Large intestine (tissue), 3 donors: ENCODE results near the gene HEG1. TPM values are rescaled to one million over a fixed set of nuclear protein-coding genes. Genes with fewer than 3 reads are reported as not detected.

Source experiments
- DNase-seq, 2 donors: peaks; one replicate each; pipeline versions ENCODE4 v3.0.0 to v3.0.0-alpha.2; 2013
- H3K27ac ChIP-seq: one replicate; pipeline ENCODE4 v1.5.1; 2013; ENCODE audit warnings: low read length
- H3K27me3 ChIP-seq: 2 replicates; pipeline ENCODE4 v1.6.1; 2013; ENCODE audit warnings: low read length; ENCODE audit not compliant: control insufficient read depth, insufficient read depth
- H3K36me3 ChIP-seq: 2 replicates; pipeline ENCODE4 v1.6.1; 2013; ENCODE audit warnings: low read length; ENCODE audit not compliant: control insufficient read depth, insufficient read depth
- H3K4me1 ChIP-seq: one replicate; pipeline ENCODE4 v1.6.1; 2013; ENCODE audit warnings: low read length; ENCODE audit not compliant: control insufficient read depth, insufficient read depth
- H3K4me3 ChIP-seq: one replicate; pipeline ENCODE4 v1.5.1; 2013; ENCODE audit warnings: low read length
- H3K9me3 ChIP-seq: one replicate; pipeline ENCODE4 v1.6.1; 2013; ENCODE audit warnings: mild to moderate bottlenecking, low read depth, low read length, moderate library complexity; ENCODE audit not compliant: control insufficient read depth
- WGBS: methylation state at CpG from one replicate; pipeline ENCODE4 v1.1.5; 2013; ENCODE audit warnings: low lambda C conversion rate; ENCODE audit not compliant: insufficient coverage; 5-methylcytosine and 5-hydroxymethylcytosine counted together
- polyA plus RNA-seq: library from polyadenylated mRNA; unstranded; fragments of 120-200 nt; gene quantifications from one replicate; pipeline ENCODE4 v1.2.1, GENCODE V29; 2013

The HEG1 gene
- polyA plus RNA-seq, 1 donor = 15.0 TPM

DNA sequence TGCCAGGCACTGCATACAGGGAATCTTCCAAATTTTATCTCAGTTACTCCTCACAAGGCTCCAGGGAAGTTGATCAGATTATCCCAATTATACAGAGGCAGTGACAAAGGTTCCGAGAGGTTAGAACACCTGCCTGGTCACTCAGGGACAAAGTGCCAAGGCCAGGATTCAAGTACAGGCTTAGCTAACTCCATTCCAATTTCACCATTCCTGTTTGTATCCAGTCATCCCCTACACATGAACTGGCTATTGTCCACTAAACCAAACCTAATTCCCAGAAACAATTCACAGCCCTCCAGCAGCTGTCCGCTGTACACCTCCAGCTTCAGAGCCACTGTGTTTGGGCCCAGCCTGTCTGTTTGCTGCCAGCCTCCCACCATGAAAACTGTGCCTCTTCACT lies 137.3 kb downstream of the HEG1 start:
- Histone ChIP-seq H3K27me3 (no peaks in the 10 kb centered on the region), H3K4me3 (no peak overlapping the region), H3K36me3 (peaks cover 80% of the 10 kb centered on the region), H3K4me1 (no peaks in the 10 kb centered on the region), H3K27ac (no peak overlapping the region), H3K9me3 (no peaks in the 10 kb centered on the region)
- WGBS = no CpG with 5 or more reads among the region's 2 CpGs
- no peak for DNase-seq

DNA sequence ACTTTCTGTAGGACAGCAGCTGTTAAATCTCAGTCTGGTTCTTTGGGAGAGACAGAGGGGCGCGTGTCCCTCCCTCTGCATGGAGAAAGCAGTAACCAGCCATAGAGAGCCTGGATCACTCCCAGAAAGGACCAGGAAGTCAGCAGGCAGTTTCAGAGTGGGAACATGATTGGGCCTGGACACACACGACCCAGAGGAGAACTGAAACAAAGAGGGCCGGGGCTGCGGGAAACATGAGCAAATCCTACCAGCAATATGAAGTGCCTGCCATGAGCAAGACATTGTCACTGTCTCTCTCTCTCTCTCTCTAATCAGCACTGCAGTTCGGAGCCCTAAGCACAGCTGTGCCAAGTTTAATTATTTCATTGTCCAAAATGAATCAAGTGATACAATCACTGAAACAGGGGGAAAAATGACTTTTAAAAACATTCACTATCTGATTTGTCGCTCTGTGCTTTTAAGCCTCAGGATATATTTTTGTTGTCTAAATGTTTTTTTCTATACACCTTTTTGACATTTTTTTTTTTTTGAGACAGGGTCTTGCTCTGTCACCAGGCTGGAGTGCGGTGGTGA lies 138.9 kb downstream of the HEG1 start:
- 100% methylated on average over 1 of the region's 8 CpGs for WGBS

More for the DNA sequence above, 138.9 kb downstream of the HEG1 start:
- Histone ChIP-seq H3K27me3 (no peaks in the 10 kb centered on the region), H3K4me1 (no peaks in the 10 kb centered on the region), H3K36me3 (peaks cover 81% of the 10 kb centered on the region), H3K27ac (no peak overlapping the region), H3K4me3 (no peak overlapping the region), H3K9me3 (no peaks in the 10 kb centered on the region)
- DNase-seq = no peak

Other genes starting within 250 kb of the HEG1 start
- gene ITGB5, start 168.6 kb downstream of the HEG1 start, polyA plus RNA-seq = 60.9 TPM
- 1,160 TPM for gene MUC13, start 121.2 kb downstream of the HEG1 start, polyA plus RNA-seq
- gene SLC12A8, start 156.8 kb upstream of the HEG1 start, polyA plus RNA-seq = 21.6 TPM